ENCODE measurements around the gene KDM1A. TPM values are rescaled to one million over a fixed set of nuclear protein-coding genes. Genes with fewer than 3 reads are reported as not detected.

Gene KDM1A
- total and polyA plus RNA-seq, 10 of the 15 experiments (the other 5 are each of a cell fraction or from before 2014, with no cell fraction given), result 39.2 to 118 (median 98.9) TPM

DNA sequence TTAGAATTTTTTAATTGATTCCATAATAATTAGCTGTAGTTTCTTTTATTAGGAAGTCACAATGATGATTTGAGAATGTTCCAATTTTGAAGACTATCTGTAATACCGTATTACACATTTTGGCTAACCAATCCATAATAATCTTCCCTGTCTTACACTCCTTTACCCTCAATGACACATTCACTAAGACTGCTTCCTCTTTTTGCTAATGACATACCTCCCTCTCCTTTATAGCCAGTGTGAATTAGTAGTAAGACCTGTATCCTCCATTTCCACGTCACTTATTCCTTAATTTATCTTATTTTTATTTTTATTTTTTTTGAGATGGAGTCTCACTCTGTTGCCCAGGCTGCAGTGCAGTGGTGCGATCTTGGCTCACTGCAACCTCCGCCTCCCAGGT, 10.1 kb downstream of the KDM1A start (continued):
- TF ChIP-seq NBN (IDR thresholded peaks at IDR 0.05) (peak; percentile 22; the same call in 1 of the 2 replicates), YBX1 (IDR thresholded peaks at IDR 0.05) (no peak), MTA3 (IDR thresholded peaks at IDR 0.05; ENCODE audit: borderline replicate concordance, low read length) (no peak), CEBPB (IDR thresholded peaks at IDR 0.05; ENCODE audit: borderline replicate concordance in 1 of 2, low read depth in 2 of 2, low read length in 2 of 2) (no peak), EZH2 (IDR thresholded peaks at IDR 0.05; ENCODE audit: borderline replicate concordance, control insufficient read depth, low read depth, low read length) (no peak)
- TF ChIP-seq, protein P1, sequence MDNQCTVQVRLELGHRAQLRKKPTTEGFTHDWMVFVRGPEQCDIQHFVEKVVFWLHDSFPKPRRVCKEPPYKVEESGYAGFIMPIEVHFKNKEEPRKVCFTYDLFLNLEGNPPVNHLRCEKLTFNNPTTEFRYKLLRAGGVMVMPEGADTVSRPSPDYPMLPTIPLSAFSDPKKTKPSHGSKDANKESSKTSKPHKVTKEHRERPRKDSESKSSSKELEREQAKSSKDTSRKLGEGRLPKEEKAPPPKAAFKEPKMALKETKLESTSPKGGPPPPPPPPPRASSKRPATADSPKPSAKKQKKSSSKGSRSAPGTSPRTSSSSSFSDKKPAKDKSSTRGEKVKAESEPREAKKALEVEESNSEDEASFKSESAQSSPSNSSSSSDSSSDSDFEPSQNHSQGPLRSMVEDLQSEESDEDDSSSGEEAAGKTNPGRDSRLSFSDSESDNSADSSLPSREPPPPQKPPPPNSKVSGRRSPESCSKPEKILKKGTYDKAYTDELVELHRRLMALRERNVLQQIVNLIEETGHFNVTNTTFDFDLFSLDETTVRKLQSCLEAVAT (IDR thresholded peaks at IDR 0.05), result no peak

DNA sequence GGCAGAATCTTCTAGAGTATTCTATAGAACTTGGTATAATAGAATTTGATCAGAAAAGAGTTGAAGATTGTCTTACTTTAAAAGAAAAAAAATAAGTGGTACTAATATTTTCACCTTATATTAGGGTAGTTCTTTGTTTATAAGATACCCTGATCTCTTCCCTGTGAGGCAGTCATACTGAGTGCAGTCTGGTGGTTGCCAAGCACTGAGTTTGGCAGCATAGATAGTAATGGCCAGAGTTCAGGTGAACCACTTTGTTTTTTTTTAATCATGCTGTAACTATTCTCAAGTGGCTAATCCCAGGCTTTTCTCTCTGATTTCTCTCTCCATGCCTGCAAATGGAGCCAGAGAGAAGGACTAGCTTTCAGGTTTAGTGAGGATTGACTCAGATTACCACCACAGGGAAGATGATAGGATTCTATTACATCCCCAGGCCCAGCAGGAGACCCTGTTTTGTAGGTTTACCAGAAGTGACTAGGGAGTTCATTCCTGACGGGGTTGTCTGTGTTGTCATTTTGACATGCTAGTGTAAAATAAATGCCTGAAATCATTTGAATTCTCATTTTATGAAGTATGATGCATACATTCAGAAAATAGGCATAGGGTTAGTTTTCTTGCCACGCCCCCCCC, 16.7 kb downstream of the KDM1A start:
- RAD21 ChIA-PET (ENCODE audit: unreplicated experiment), result interaction anchor here (0.6 kb wide), 1 partner anchor 689 kb away, joined by 3 read pairs; no protein-coding TSS in a partner anchor
- no peak for TF ChIP-seq NFXL1 (IDR thresholded peaks at IDR 0.05; ENCODE audit: borderline replicate concordance)
- no peak for TF ChIP-seq SMAD5 (IDR thresholded peaks at IDR 0.05; ENCODE audit: low read depth)
- TF ChIP-seq, protein P2, sequence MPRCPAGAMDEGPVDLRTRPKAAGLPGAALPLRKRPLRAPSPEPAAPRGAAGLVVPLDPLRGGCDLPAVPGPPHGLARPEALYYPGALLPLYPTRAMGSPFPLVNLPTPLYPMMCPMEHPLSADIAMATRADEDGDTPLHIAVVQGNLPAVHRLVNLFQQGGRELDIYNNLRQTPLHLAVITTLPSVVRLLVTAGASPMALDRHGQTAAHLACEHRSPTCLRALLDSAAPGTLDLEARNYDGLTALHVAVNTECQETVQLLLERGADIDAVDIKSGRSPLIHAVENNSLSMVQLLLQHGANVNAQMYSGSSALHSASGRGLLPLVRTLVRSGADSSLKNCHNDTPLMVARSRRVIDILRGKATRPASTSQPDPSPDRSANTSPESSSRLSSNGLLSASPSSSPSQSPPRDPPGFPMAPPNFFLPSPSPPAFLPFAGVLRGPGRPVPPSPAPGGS (IDR thresholded peaks at IDR 0.05; ENCODE audit: borderline replicate concordance, insufficient read depth, low read depth, low read length, poor library complexity, severe bottlenecking), result no peak
- no peak for TF ChIP-seq SPI1 (IDR thresholded peaks at IDR 0.05; ENCODE audit: borderline replicate concordance, insufficient read depth, low read depth, low read length)
- no peak for TF ChIP-seq CHD2 (IDR thresholded peaks at IDR 0.05; ENCODE audit: borderline replicate concordance, low read depth, low read length)
- no peak for TF ChIP-seq YBX1 (IDR thresholded peaks at IDR 0.05)
- TF ChIP-seq HCFC1 (IDR thresholded peaks at IDR 0.05; ENCODE audit: low read length), result no peak
- no peak for TF ChIP-seq SIN3A (IDR thresholded peaks at IDR 0.05; ENCODE audit: low read depth, low read length)
- TF ChIP-seq SIX5 (IDR thresholded peaks at IDR 0.05; ENCODE audit: low read depth, low read length, severe bottlenecking), result no peak
- no peak for TF ChIP-seq RCOR1 (conservative IDR thresholded peaks at IDR 0.05; ENCODE audit: low read depth, low read length)
- TF ChIP-seq, protein P3, sequence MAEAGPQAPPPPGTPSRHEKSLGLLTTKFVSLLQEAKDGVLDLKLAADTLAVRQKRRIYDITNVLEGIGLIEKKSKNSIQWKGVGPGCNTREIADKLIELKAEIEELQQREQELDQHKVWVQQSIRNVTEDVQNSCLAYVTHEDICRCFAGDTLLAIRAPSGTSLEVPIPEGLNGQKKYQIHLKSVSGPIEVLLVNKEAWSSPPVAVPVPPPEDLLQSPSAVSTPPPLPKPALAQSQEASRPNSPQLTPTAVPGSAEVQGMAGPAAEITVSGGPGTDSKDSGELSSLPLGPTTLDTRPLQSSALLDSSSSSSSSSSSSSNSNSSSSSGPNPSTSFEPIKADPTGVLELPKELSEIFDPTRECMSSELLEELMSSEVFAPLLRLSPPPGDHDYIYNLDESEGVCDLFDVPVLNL (IDR thresholded peaks at IDR 0.05; ENCODE audit: low read depth, low read length), result no peak
- TF ChIP-seq CBX3 (IDR thresholded peaks at IDR 0.05; ENCODE audit: borderline replicate concordance, low read depth), result no peak
- TF ChIP-seq MEF2A (IDR thresholded peaks at IDR 0.05; ENCODE audit: insufficient read depth, low read depth, low read length), result no peak
- no peak for TF ChIP-seq CBFB (IDR thresholded peaks at IDR 0.05; ENCODE audit: low read depth)

More for the DNA sequence above, 16.7 kb downstream of the KDM1A start:
- ATAC-seq (no peak), DNase-seq (ENCODE audit: low read depth, low spot score) (no peak), FAIRE-seq (no peak)
- SMC1A ChIA-PET (ENCODE audit: uncharacterized antibody, unreplicated experiment), result interaction anchor here (1.3 kb wide), 1 partner anchor 7 kb away, joined by 3 read pairs; no protein-coding TSS in a partner anchor
- H3K36me3 ChIP-seq (ENCODE audit: control insufficient read depth in 2 of 2, insufficient read depth in 2 of 2, low read length in 1 of 2), result peaks cover 0 to 3% of the 10 kb centered on the region in 2 experiments; a peak in 1 of 4 replicates
- in situ Hi-C loops (cut with MboI), result no loop called here
- no TSS peak for BruUV-seq (replicated peaks)
- no peak overlapping the region for H3K27ac ChIP-seq (ENCODE audit: control insufficient read depth, insufficient read depth)
- H3K4me3 ChIP-seq, result no peak overlapping the region
- no peaks in the 10 kb centered on the region for H3K9me3 ChIP-seq (replicated peaks; ENCODE audit: control insufficient read depth, insufficient read depth, low read length)
- peaks cover 34% of the 10 kb centered on the region for H3K4me1 ChIP-seq (ENCODE audit: control insufficient read depth, insufficient read depth, low read length)
- CTCF ChIA-PET, result interaction anchor here (1.0 to 1.7 kb wide), 3 partner anchors 8 to 12 kb away, joined by 3 to 8 read pairs (median 3); no protein-coding TSS in a partner anchor
- no peak overlapping the region for H3K9ac ChIP-seq (ENCODE audit: control insufficient read depth, insufficient read depth, low read length)
- H2AFZ ChIP-seq (ENCODE audit: control insufficient read depth, low read depth, low read length), result no peak overlapping the region
- no peaks in the 10 kb centered on the region for H4K20me1 ChIP-seq (ENCODE audit: control insufficient read depth, insufficient read depth)
- WGBS (ENCODE audit: insufficient coverage, insufficient replicate concordance, low lambda C conversion rate, missing lambda C conversion rate), result 93% methylated on average over 2 of the region's 2 CpGs
- H3K27me3 ChIP-seq (replicated peaks in 1 of 2; ENCODE audit: control insufficient read depth in 2 of 2, insufficient read depth in 2 of 2, low read length in 1 of 2), result no peaks in the 10 kb centered on the region
- H3K4me2 ChIP-seq (ENCODE audit: control insufficient read depth, insufficient read depth), result no peak overlapping the region
- peaks cover 80% of the 10 kb centered on the region for H3K79me2 ChIP-seq (ENCODE audit: control insufficient read depth, insufficient read depth, low read length)
- intact Hi-C loops (cut with micrococcal nuclease; ENCODE audit: unreplicated experiment), result no loop called here
- POLR2A ChIA-PET, result no interaction called here

Data from GM12878 (cell line).